Esophagus squamous epithelium (tissue), 4 donors: ENCODE results near the gene ATP6V0A4.

Experiments
- CTCF ChIP-seq, 6 experiments: fragments of 450-650 bp in 4 of 6; fragments of 200-600 bp in 2 of 6; sonication (generic) in 2 of 6; IDR thresholded peaks; one replicate each; pipeline ENCODE4 v1.5.1; 2016 to 2019; ENCODE audit warnings: antibody characterized with exemption in 6 of 6, mild to moderate bottlenecking in 4 of 6, moderate library complexity in 4 of 6
- POLR2A ChIP-seq, 4 donors: fragments of 450-650 bp; IDR thresholded peaks; one replicate each; pipeline ENCODE4 v1.6.1; 2017; ENCODE audit warnings: antibody characterized with exemption in 4 of 4, mild to moderate bottlenecking in 4 of 4, moderate library complexity in 3 of 4

GRCh38 chr7:138801256-138801655, 3.3 kb upstream of the ATP6V0A4 start:
- TF ChIP-seq CTCF (IDR thresholded peaks at IDR 0.05), result no peak
- no peak for TF ChIP-seq POLR2A (IDR thresholded peaks at IDR 0.05)
